Muscle of arm (tissue), 12 donors: ENCODE results near the gene MDGA2. TPM values are rescaled to one million over a fixed set of nuclear protein-coding genes. Genes with fewer than 3 reads are reported as not detected.
"Not testable (repeated sequence)": the region's sequence is repeated elsewhere in the genome, so short reads cannot be mapped to it uniquely, and the experiment has no call there.

Experiments
- DNase-seq: peaks from one replicate; pipeline ENCODE4 v3.0.0-alpha.2; 2013
- polyA plus RNA-seq, 12 donors: library from polyadenylated mRNA; unstranded; fragments of 120-200 nt; gene quantifications; one replicate each; pipeline ENCODE4 v1.2.1, GENCODE V29; 2013; ENCODE audit not compliant: insufficient read length in 12 of 12

The MDGA2 gene
- polyA plus RNA-seq, 12 donors: 0.19 to 0.66 (median 0.40) TPM; not detected in 2

GRCh38 chr14:47240748-47241437, 434.5 kb downstream of the MDGA2 start:
- no peak for DNase-seq

GRCh38 chr14:47235619-47236018, 439.8 kb downstream of the MDGA2 start:
- DNase-seq: no peak

GRCh38 chr14:47226877-47227520, 448.4 kb downstream of the MDGA2 start:
- DNase-seq: no peak

DNA sequence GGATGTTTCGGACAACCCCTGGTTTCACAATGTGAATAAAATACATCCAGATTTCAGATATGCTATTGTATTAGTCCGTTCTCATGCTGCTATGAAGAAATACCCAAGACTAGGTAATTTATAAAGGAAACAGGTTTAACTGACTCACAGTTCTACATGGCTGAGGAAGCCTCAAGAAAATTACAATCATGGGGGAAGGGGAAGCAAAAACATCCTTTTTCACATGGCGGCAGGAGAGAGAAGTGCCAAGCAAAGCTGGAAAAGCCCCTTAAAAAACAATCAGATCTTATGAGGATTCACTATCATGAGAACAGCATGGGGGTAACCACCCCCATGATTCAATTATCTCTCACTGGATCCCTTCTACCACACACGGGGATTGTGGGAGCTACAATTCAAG, 451.7 kb downstream of the MDGA2 start:
- no peak for DNase-seq

DNA sequence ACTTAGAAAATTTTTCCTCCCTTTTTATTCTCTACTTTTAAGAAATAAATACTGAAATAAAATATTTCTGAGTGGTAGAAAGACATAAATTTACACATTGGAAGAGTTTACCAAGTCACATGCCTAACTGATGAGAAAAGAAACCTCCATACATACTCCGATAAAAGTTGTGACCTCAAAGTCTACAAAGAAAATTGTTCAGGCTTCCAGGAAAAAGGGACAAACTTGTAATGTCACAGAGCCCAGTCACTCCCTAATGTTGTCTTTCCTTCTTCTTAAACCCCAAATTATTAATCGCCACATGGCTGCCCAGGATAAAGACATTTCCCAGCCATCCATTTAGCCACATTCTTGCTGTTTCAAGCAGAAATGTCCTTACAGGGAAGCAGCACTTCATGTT, 455.3 kb downstream of the MDGA2 start:
- no peak for DNase-seq

- no peak for DNase-seq
Measured at GRCh38 chr14:47211263-47211662, 464.1 kb downstream of the MDGA2 start.

GRCh38 chr14:47210099-47210498, 465.3 kb downstream of the MDGA2 start:
- DNase-seq: no peak

DNA sequence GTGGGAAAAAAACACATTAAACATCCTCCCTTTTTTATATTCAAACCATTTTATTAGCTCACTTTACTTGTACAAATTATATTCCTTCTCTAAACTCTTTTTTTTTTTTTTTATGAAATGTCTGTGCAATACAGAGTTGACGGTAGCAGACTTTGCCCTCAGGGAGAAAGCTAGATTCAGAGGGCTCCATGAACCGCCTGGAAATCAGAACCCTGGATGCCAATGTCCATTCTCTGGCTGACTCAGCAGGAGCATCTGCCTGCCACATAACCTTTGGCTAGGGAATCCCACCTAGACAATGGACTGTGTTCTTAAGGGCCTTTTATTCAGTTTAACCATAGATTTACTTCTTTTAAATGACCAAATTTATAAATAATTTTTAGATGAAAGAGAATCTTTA, 467.0 kb downstream of the MDGA2 start:
- no peak for DNase-seq

DNA sequence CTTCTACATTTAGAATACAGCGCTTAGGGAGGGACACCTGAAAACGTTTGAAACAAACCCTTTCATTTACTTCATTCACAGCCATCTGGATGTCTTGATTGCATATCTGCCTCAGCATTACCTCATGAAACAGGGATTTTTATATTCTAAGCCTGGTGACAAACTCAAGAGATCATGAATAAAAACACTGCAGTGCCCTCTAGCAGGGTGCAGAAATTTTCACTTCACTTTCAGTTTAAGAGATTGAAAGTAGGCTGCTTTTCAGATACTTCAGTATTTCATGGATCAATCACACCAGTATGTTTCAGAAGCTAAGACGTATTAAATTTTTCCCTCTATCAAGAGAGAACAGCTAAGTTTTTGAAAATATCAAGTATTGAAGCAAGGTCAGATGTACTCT, 467.8 kb downstream of the MDGA2 start:
- no peak for DNase-seq

DNA sequence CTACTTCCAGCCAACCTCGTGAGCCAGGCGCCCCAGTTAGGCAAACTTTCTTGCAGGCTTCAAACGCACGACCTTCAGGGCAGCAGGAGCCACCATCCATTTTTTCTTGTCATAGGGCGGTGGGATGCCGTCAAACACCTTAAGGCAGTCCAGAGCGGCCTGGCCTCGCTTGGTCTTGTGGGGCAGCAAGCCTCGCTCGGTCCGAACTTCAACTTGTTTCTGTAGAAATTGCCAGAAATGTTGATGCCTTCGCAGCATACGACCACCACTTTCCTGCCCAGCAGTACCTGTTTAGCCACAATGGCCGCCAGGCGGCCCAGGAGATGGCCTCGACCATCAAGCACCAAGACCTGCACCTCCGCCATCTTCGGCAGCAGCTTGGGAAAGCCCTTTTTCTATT, 474.7 kb downstream of the MDGA2 start:
- no peak for DNase-seq

DNA sequence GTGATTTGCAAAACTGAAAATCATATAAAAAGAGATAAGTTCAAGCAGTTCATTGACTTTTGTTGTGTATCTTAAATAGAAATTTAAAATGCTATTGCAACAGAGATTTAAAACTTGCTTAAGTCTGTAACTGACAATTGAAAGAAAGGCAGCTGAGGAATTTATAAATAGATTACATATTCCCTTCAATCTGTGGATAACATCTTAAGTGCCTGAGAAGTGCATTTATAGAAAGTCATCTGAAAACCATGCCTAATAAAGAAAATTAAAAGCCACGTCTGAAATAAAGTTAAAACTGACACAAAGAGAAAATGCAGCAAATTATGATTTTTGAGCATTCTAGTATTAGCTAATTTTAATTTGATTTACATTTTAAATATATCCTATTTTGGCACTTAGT, 479.8 kb downstream of the MDGA2 start:
- DNase-seq: no peak

DNA sequence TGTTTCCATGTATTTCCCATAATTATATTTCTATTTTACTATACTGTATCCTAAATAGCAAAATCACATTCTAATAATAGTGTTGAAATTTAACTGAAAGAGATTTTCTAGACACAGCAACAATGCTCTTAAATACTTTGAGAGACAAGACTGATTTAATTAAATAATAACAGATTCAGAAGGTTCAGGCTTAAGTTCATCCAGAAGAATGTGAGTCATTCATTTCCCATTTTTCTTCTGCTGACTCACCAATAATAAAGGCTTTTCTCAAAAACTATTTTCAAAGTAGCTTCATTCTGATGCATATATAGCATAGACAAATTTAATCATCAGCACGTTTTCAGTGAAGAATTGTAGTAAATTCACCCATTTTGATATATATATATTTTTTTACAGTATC, 481.4 kb downstream of the MDGA2 start:
- no peak for DNase-seq

GRCh38 chr14:47192203-47192602, 483.2 kb downstream of the MDGA2 start:
- DNase-seq: not testable (repeated sequence)

DNA sequence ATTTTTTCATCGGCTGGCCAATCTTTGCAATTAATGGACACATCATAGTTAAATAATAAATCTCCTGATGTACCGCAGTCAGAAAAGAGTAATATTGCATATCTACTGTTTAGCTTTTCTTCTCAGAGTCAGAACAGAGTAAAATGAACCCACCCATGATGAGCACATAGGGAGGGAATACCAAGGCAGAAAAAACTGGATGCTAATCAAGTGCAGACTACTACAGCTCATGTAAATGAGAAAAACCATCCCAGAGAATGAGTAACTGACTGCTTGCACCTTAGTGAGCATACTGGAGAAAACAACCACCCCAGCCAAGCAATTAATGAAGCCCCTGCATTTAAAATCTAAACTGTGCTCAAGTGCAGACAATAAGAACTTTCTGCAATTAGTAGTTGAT, 483.7 kb downstream of the MDGA2 start:
- no peak for DNase-seq

GRCh38 chr14:47189911-47190484, 485.4 kb downstream of the MDGA2 start:
- no peak for DNase-seq

- peak; percentile 0 for DNase-seq
Measured at GRCh38 chr14:47186486-47186885, 488.9 kb downstream of the MDGA2 start.

GRCh38 chr14:47179906-47180305, 495.5 kb downstream of the MDGA2 start:
- no peak for DNase-seq

GRCh38 chr14:47171896-47172295, 503.5 kb downstream of the MDGA2 start:
- DNase-seq: not testable (repeated sequence)

GRCh38 chr14:47167402-47167801, 508.0 kb downstream of the MDGA2 start:
- no peak for DNase-seq

DNA sequence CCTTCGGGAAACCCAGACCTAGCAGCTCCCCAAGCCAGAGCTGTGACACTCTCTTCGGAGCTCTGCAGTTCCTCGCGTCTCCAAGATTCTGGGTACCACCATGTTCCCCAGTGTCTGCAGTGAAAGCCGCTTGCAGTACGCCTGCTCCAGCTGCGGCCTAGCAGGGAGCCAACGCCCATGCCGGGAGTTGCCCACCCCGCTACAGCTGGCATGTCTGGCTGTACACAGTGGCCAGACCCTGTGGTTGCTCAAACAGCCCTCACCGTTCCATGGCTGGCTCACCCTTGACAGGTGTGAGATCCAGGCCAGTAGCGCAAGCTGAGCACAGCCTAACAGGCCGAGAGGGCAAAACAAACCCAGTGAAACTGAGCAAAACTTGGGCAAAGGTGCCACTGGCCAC, 520.0 kb downstream of the MDGA2 start:
- DNase-seq: no peak

- DNase-seq: no peak
Measured at GRCh38 chr14:47154276-47154797, 521.1 kb downstream of the MDGA2 start.

- no peak for DNase-seq
Measured at GRCh38 chr14:47153746-47154145, 521.7 kb downstream of the MDGA2 start.

DNA sequence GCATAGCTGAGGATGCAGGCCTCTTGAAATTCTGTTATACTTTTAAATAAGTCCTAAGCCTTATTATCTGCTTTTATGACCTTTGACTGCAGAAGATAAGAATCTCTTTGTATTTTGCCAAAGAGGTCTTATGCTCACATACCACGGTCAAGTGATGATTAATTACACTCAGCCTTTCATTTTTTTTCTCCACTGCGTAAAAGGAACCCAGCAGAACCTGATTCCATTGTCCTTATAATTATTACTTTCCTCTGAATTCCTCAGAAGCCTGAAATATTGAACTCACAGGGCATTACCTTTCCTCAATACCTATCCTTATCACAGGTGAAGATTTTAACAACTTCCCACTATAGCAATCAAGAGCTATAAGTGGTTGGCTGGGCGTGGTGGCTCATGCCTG, 525.1 kb downstream of the MDGA2 start:
- no peak for DNase-seq
